Daoy (cell line): ENCODE data around the gene DUSP15. TPM values are rescaled to one million over a fixed set of nuclear protein-coding genes. Genes with fewer than 3 reads are reported as not detected.
"Not testable (repeated sequence)": the region's sequence is repeated elsewhere in the genome, so short reads cannot be mapped to it uniquely, and the experiment has no call there.

Experiments used
- DNase-seq: peaks from one replicate; pipeline ENCODE4 v3.0.0-alpha.2; 2015; ENCODE audit warnings: low read depth
- total RNA-seq: library from RNA; depleted of rRNA; stranded (reverse); fragments of >200 nt; shearing (Covaris generic); gene quantifications from 2 replicates; pipeline ENCODE4 v1.2.3, GENCODE V29; 2014

Gene DUSP15
- total RNA-seq, 1 experiment from 2014 or later = 1.9 TPM

GRCh38 chr20:31839782-31840487, 30.4 kb downstream of the DUSP15 start:
- DNase-seq = peak; percentile 55

GRCh38 chr20:31838646-31839292, 31.6 kb downstream of the DUSP15 start:
- peak; percentile 52 for DNase-seq

- DNase-seq = peak; percentile 87
Measured at GRCh38 chr20:31837896-31838397, 32.4 kb downstream of the DUSP15 start.

- peak; percentile 63 for DNase-seq
Measured at GRCh38 chr20:31836853-31837608, 33.3 kb downstream of the DUSP15 start.

GRCh38 chr20:31835977-31836852, 34.1 kb downstream of the DUSP15 start:
- DNase-seq = peak; percentile 97

- DNase-seq = no peak
Measured at GRCh38 chr20:31835554-31835953, 34.8 kb downstream of the DUSP15 start.

GRCh38 chr20:31833931-31834521, 36.3 kb downstream of the DUSP15 start:
- no peak for DNase-seq

- peak; percentile 66 for DNase-seq
Measured at GRCh38 chr20:31833130-31833930, 37.0 kb downstream of the DUSP15 start.

- DNase-seq = no peak
Measured at GRCh38 chr20:31831771-31832306, 38.5 kb downstream of the DUSP15 start.

- no peak for DNase-seq
Measured at GRCh38 chr20:31831211-31831610, 39.1 kb downstream of the DUSP15 start.

- no peak for DNase-seq
Measured at GRCh38 chr20:31830406-31830981, 39.8 kb downstream of the DUSP15 start.

GRCh38 chr20:31829731-31830130, 40.6 kb downstream of the DUSP15 start:
- DNase-seq = no peak

- DNase-seq = not testable (repeated sequence)
Measured at GRCh38 chr20:31828016-31828415, 42.3 kb downstream of the DUSP15 start.

GRCh38 chr20:31827059-31827458, 43.3 kb downstream of the DUSP15 start:
- no peak for DNase-seq

- no peak for DNase-seq
Measured at GRCh38 chr20:31826074-31826473, 44.3 kb downstream of the DUSP15 start.

- DNase-seq = no peak
Measured at GRCh38 chr20:31824554-31825313, 45.6 kb downstream of the DUSP15 start.

GRCh38 chr20:31824125-31824485, 46.2 kb downstream of the DUSP15 start:
- no peak for DNase-seq

GRCh38 chr20:31823360-31824124, 46.8 kb downstream of the DUSP15 start:
- no peak for DNase-seq
